ENCODE data around the gene TMEM87B. TPM values are rescaled to one million over a fixed set of nuclear protein-coding genes. Genes with fewer than 3 reads are reported as not detected.

TMEM87B gene
- total and polyA plus RNA-seq, 11 donors: 3.1 to 18.5 (median 7.9) TPM

GRCh38 chr2:112168422-112169124 is 113.5 kb downstream of the TMEM87B start:
- WGBS, 4 donors: 90 to 94% (median 93%) methylated on average over 10 of the region's 10 CpGs
- TF ChIP-seq CTCF (IDR thresholded peaks at IDR 0.05) (no peak), POLR2A (IDR thresholded peaks at IDR 0.05) (no peak)
- ATAC-seq (no peak), DNase-seq (no peak)
- Histone ChIP-seq H3K4me3 (no peak overlapping the region), H3K27me3 (no peaks in the 10 kb centered on the region), H3K36me3 (no peaks in the 10 kb centered on the region), H3K4me1 (no peaks in the 10 kb centered on the region), H3K9me3 (no peaks in the 10 kb centered on the region), H3K27ac (no peak overlapping the region)
- intact Hi-C loops (cut with DNase I): no loop called here

Other genes starting within 250 kb of the TMEM87B start
- gene ANAPC1, start 171.1 kb upstream of the TMEM87B start, total RNA-seq: 10 to 100 TPM; 12.2 to 30.7 (median 19.0) TPM
- 10 to 100 TPM in 1 of 2 donors, 1 to 10 TPM in 1; 4.9 to 11.7 TPM for gene ANAPC1, start 171.1 kb upstream of the TMEM87B start, polyA plus RNA-seq
- gene MERTK, start 156.7 kb upstream of the TMEM87B start, total RNA-seq: 10 to 100 TPM in 1 of 9 donors, 1 to 10 TPM in 8; 1.9 to 15.2 (median 4.9) TPM
- gene MERTK, start 156.7 kb upstream of the TMEM87B start, polyA plus RNA-seq: 1 to 10 TPM; 2.6 TPM
- 1 to 10 TPM in 3 of 9 donors, under 1 TPM in 5, not detected in 1; 0.35 to 2.9 (median 0.74) TPM for gene FBLN7, start 83.1 kb downstream of the TMEM87B start, total RNA-seq
- gene FBLN7, start 83.1 kb downstream of the TMEM87B start, polyA plus RNA-seq: under 1 TPM; 0.23 to 0.44 TPM
- gene ZC3H8, start 199.8 kb downstream of the TMEM87B start, total RNA-seq: 10 to 100 TPM in 3 of 9 donors, 1 to 10 TPM in 6; 5.1 to 12.2 (median 8.1) TPM
- 1 to 10 TPM; 6.3 to 7.8 TPM for gene ZC3H8, start 199.8 kb downstream of the TMEM87B start, polyA plus RNA-seq
- gene ZC3H6, start 220.3 kb downstream of the TMEM87B start, total RNA-seq: 10 to 100 TPM; 11.3 to 30.1 (median 18.0) TPM
- gene ZC3H6, start 220.3 kb downstream of the TMEM87B start, polyA plus RNA-seq: 10 to 100 TPM in 1 of 2 donors, 1 to 10 TPM in 1; 1.5 to 11.7 TPM

All from heart left ventricle (tissue), 16 donors.